Measurements from ENCODE around the gene ADAMTSL1.

DNA sequence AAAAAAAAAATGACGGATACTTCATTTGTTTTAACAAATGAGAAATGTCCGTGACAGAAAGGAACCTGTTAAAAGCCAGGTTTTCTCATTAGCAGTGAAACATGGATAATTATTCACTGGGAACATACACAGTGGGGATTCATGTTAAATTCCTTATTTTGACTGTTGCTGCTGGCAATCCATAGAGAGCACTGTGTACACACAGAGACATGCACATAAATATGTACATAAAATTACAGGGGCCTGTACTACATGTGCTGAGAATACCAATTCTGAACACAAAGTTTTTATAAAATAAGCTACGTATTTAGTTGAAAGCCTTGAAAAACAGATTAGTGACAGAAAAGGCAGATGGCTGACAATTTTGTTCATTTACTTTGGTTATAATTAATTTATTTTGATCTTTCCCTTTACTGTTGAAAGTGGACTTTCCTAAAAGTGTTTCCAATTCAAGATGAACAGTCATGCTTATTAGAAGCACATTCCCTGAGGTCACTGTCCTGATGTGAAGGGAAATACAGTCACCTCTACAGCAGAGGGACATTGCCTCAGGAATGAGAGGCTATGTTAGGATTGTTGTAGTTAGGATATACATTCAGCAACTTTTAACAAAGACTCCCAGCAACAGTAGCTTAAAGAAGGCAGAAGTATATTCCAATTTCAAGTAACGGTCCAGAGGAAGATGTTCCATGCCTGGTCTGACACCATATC, 392.3 kb downstream of the ADAMTSL1 start:
- TF ChIP-seq EZH2 (IDR thresholded peaks at IDR 0.05; ENCODE audit: borderline replicate concordance, insufficient read depth, low read length, poor library complexity, severe bottlenecking) (no peak), RAD21 (conservative IDR thresholded peaks at IDR 0.05) (no peak), EP300 (conservative IDR thresholded peaks at IDR 0.05; ENCODE audit: poor library complexity, severe bottlenecking) (no peak), POLR2AphosphoS5 (IDR thresholded peaks at IDR 0.05) (no peak), SMC3 (conservative IDR thresholded peaks at IDR 0.05; ENCODE audit: poor library complexity) (no peak), TAF1 (IDR thresholded peaks at IDR 0.05; ENCODE audit: low read depth) (no peak)
- TF ChIP-seq, protein P1, sequence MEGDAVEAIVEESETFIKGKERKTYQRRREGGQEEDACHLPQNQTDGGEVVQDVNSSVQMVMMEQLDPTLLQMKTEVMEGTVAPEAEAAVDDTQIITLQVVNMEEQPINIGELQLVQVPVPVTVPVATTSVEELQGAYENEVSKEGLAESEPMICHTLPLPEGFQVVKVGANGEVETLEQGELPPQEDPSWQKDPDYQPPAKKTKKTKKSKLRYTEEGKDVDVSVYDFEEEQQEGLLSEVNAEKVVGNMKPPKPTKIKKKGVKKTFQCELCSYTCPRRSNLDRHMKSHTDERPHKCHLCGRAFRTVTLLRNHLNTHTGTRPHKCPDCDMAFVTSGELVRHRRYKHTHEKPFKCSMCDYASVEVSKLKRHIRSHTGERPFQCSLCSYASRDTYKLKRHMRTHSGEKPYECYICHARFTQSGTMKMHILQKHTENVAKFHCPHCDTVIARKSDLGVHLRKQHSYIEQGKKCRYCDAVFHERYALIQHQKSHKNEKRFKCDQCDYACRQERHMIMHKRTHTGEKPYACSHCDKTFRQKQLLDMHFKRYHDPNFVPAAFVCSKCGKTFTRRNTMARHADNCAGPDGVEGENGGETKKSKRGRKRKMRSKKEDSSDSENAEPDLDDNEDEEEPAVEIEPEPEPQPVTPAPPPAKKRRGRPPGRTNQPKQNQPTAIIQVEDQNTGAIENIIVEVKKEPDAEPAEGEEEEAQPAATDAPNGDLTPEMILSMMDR (IDR thresholded peaks at IDR 0.05; ENCODE audit: poor library complexity, severe bottlenecking), result no peak

All from neural cell (in vitro differentiated cells).